WTC11 (cell line): Measurements from ENCODE around the gene IL36A. TPM values are rescaled to one million over a fixed set of nuclear protein-coding genes. Genes with fewer than 3 reads are reported as not detected.

Source experiments
- ATAC-seq: fragments of 200-7000 bp; cut with Tn5 transposase; 2 replicates; pipeline ENCODE4 v1.10.0; 2021; ENCODE audit warnings: mild to moderate bottlenecking, moderate library complexity
- CTCF ChIA-PET: fragments of 300-600 bp; sonication (Branson Sonifier 250); formaldehyde crosslinking; loops from one replicate; lab custom pipeline; 2021; ENCODE audit warnings: antibody characterized with exemption; lab: Charles Lee
- POLR2A ChIA-PET: fragments of 350-600 bp; sonication (Branson Sonifier 250); formaldehyde crosslinking; loops from one replicate; lab custom pipeline; 2021; ENCODE audit warnings: antibody characterized with exemption; lab: Charles Lee
- DNase-seq: peaks from one replicate; pipeline ENCODE4 v3.0.0; 2021; ENCODE audit warnings: low spot score
- H3K27ac Mint-ChIP-seq: 2 replicates; pipeline ENCODE4 v1.8.0; 2021; ENCODE audit warnings: mixed read lengths
- H3K27me3 Mint-ChIP-seq: 2 replicates; pipeline ENCODE4 v1.8.0; 2021; ENCODE audit warnings: low read depth, mild to moderate bottlenecking, moderate library complexity, mixed read lengths
- H3K36me3 Mint-ChIP-seq: 2 replicates; pipeline ENCODE4 v1.8.0; 2021; ENCODE audit warnings: mixed read lengths
- H3K4me1 Mint-ChIP-seq: 2 replicates; pipeline ENCODE4 v1.8.0; 2022; ENCODE audit warnings: mixed read lengths
- H3K4me3 Mint-ChIP-seq: 2 replicates; pipeline ENCODE4 v1.8.0; 2021; ENCODE audit warnings: mild to moderate bottlenecking, moderate library complexity, mixed read lengths
- H3K9me3 Mint-ChIP-seq: 2 replicates; pipeline ENCODE4 v1.8.0; 2021; ENCODE audit warnings: mixed read lengths
- ATF2 ChIP-seq: sonication (generic); formaldehyde crosslinking; IDR thresholded peaks from 2 replicates; pipeline ENCODE4 v1.8.1; 2022; ENCODE audit warnings: low read depth, missing genetic modification reagents, borderline replicate concordance
- CDX4 ChIP-seq: fragments of 250-450 bp; sonication (Bioruptor Pico); IDR thresholded peaks from 2 replicates; pipeline ENCODE4 v1.9.0; 2021; ENCODE audit warnings: moderate library complexity, mild to moderate bottlenecking, inconsistent platforms, borderline replicate concordance
- CREB1 ChIP-seq: sonication (generic); formaldehyde crosslinking; IDR thresholded peaks from 2 replicates; pipeline ENCODE4 v1.8.0; 2023; ENCODE audit warnings: mild to moderate bottlenecking, missing genetic modification reagents
- CREM ChIP-seq: sonication (generic); formaldehyde crosslinking; IDR thresholded peaks from 2 replicates; pipeline ENCODE4 v1.8.1; 2022; ENCODE audit warnings: mild to moderate bottlenecking, missing genetic modification reagents, moderate library complexity
- CTCF ChIP-seq: fragments of 200-600 bp; IDR thresholded peaks from 2 replicates; pipeline ENCODE4 v1.8.0; 2022; ENCODE audit warnings: antibody characterized with exemption
- IRF2 ChIP-seq: sonication (generic); formaldehyde crosslinking; IDR thresholded peaks from 2 replicates; pipeline ENCODE4 v1.8.0; 2022; ENCODE audit warnings: low read depth, missing genetic modification reagents, borderline replicate concordance
- JAZF1 ChIP-seq: fragments of 250-450 bp; sonication (Bioruptor Pico); IDR thresholded peaks from 2 replicates; pipeline ENCODE4 v1.9.0; 2021; ENCODE audit warnings: moderate library complexity, mild to moderate bottlenecking, inconsistent platforms
- MYBL2 ChIP-seq: sonication (generic); formaldehyde crosslinking; IDR thresholded peaks from 2 replicates; pipeline ENCODE4 v1.8.1; 2023; ENCODE audit warnings: mild to moderate bottlenecking, moderate library complexity, missing genetic modification reagents
- NFATC4 ChIP-seq: fragments of 250-450 bp; sonication (Bioruptor Pico); IDR thresholded peaks from 2 replicates; pipeline ENCODE4 v1.9.0; 2021; ENCODE audit warnings: mild to moderate bottlenecking
- NFE2L1 ChIP-seq: sonication (generic); formaldehyde crosslinking; IDR thresholded peaks from 2 replicates; pipeline ENCODE4 v1.8.1; 2023; ENCODE audit warnings: missing genetic modification reagents
- NFYB ChIP-seq: sonication (generic); formaldehyde crosslinking; conservative IDR thresholded peaks from 2 replicates; pipeline ENCODE4 v1.8.0; 2022; ENCODE audit warnings: low read depth, missing genetic modification reagents
- NR1H2 ChIP-seq: sonication (generic); formaldehyde crosslinking; IDR thresholded peaks from 2 replicates; pipeline ENCODE4 v1.9.0; 2021; ENCODE audit warnings: mild to moderate bottlenecking, moderate library complexity, missing genetic modification reagents
- NR3C1 ChIP-seq: sonication (generic); formaldehyde crosslinking; conservative IDR thresholded peaks from 2 replicates; pipeline ENCODE4 v1.8.1; 2023; ENCODE audit warnings: low read depth, mild to moderate bottlenecking, missing genetic modification reagents
- OVOL2 ChIP-seq: fragments of 250-450 bp; sonication (Bioruptor Pico); IDR thresholded peaks from 2 replicates; pipeline ENCODE4 v1.9.0; 2021; ENCODE audit warnings: mild to moderate bottlenecking, borderline replicate concordance
- SMAD4 ChIP-seq: sonication (generic); formaldehyde crosslinking; IDR thresholded peaks from 2 replicates; pipeline ENCODE4 v1.8.0; 2022; ENCODE audit warnings: mild to moderate bottlenecking, missing genetic modification reagents
- TEAD1 ChIP-seq: sonication (generic); formaldehyde crosslinking; IDR thresholded peaks from 2 replicates; pipeline ENCODE4 v1.8.0; 2022; ENCODE audit warnings: mild to moderate bottlenecking, missing genetic modification reagents
- USF1 ChIP-seq: sonication (generic); formaldehyde crosslinking; IDR thresholded peaks from 2 replicates; pipeline ENCODE4 v1.8.0; 2022; ENCODE audit warnings: mild to moderate bottlenecking, missing genetic modification reagents
- USF2 ChIP-seq: sonication (generic); formaldehyde crosslinking; IDR thresholded peaks from 2 replicates; pipeline ENCODE4 v1.8.1; 2023; ENCODE audit warnings: mild to moderate bottlenecking, missing genetic modification reagents, moderate library complexity
- ZBTB43 ChIP-seq: sonication (generic); formaldehyde crosslinking; IDR thresholded peaks from 2 replicates; pipeline ENCODE4 v1.8.1; 2023; ENCODE audit warnings: mild to moderate bottlenecking, missing genetic modification reagents
- ZNF121 ChIP-seq: sonication (generic); formaldehyde crosslinking; IDR thresholded peaks from 2 replicates; pipeline ENCODE4 v1.8.0; 2023; ENCODE audit warnings: missing genetic modification reagents
- ZNF396 ChIP-seq: fragments of 250-450 bp; sonication (Bioruptor Pico); IDR thresholded peaks from 2 replicates; pipeline ENCODE4 v1.8.0; 2021; ENCODE audit warnings: mild to moderate bottlenecking, moderate library complexity, borderline replicate concordance
- ZSCAN18 ChIP-seq: fragments of 250-450 bp; sonication (Bioruptor Pico); IDR thresholded peaks from 2 replicates; pipeline ENCODE4 v2.1.2; 2022; ENCODE audit warnings: mild to moderate bottlenecking, moderate library complexity
- total RNA-seq: library from RNA; stranded (reverse); gene quantifications from 3 replicates; pipeline ENCODE4 v1.2.3, GENCODE V29; 2021

The IL36A gene
- total RNA-seq, 1 experiment from 2014 or later, result not detected

- Mint-ChIP-seq H3K4me3 (no peak overlapping the region), H3K27me3 (peaks cover 12% of the 10 kb centered on the region), H3K27ac (no peak overlapping the region), H3K4me1 (peaks cover 8% of the 10 kb centered on the region), H3K36me3 (no peaks in the 10 kb centered on the region), H3K9me3 (peaks cover 17% of the 10 kb centered on the region)
- POLR2A ChIA-PET, result no interaction called here
- no peak for DNase-seq
- CTCF ChIA-PET, result interaction anchor here (0.6 kb wide), 1 partner anchor 74 kb away, joined by 3 read pairs; no protein-coding TSS in a partner anchor
- TF ChIP-seq NFYB (CRISPR knock-in tag) (no peak), TEAD1 (no peak), NR1H2 (CRISPR knock-in tag) (no peak), JAZF1 (CRISPR knock-in tag) (no peak), IRF2 (no peak), OVOL2 (no peak), NFE2L1 (CRISPR knock-in tag) (no peak), USF1 (CRISPR knock-in tag) (no peak), USF2 (no peak), CTCF (no peak), MYBL2 (no peak), ATF2 (CRISPR knock-in tag) (no peak), SMAD4 (CRISPR knock-in tag) (no peak)
- no peak for ATAC-seq
Observed at GRCh38 chr2:113032737-113033136, 27.5 kb downstream of the IL36A start.

GRCh38 chr2:113034016-113034415 is 28.8 kb downstream of the IL36A start:
- no peak overlapping the region for H3K27ac Mint-ChIP-seq
- H3K4me1 Mint-ChIP-seq, result no peaks in the 10 kb centered on the region
- peaks cover 17% of the 10 kb centered on the region for H3K9me3 Mint-ChIP-seq
- peaks cover 17% of the 10 kb centered on the region for H3K27me3 Mint-ChIP-seq
- DNase-seq (no peak), ATAC-seq (no peak)
- no peak overlapping the region for H3K4me3 Mint-ChIP-seq
- POLR2A ChIA-PET, result no interaction called here
- H3K36me3 Mint-ChIP-seq, result no peaks in the 10 kb centered on the region
- CTCF ChIA-PET, result no interaction called here
- no peak for TF ChIP-seq CDX4
- TF ChIP-seq CTCF, result no peak
- no peak for TF ChIP-seq OVOL2
- TF ChIP-seq CREB1, result no peak
- TF ChIP-seq ZSCAN18 (CRISPR knock-in tag), result no peak
- TF ChIP-seq ATF2 (CRISPR knock-in tag), result no peak
- no peak for TF ChIP-seq ZNF121 (CRISPR knock-in tag)
- TF ChIP-seq ZNF396, result no peak
- no peak for TF ChIP-seq ZBTB43
- no peak for TF ChIP-seq NR3C1 (CRISPR knock-in tag)
- TF ChIP-seq NFATC4 (CRISPR knock-in tag), result no peak
- TF ChIP-seq CREM (CRISPR knock-in tag), result no peak
